ENCODE measurements around the gene SMARCD3. TPM values are rescaled to one million over a fixed set of nuclear protein-coding genes. Genes with fewer than 3 reads are reported as not detected.

The SMARCD3 gene
- total RNA-seq, 4 donors from 2014 or later: 42.2 to 56.7 (median 47.2) TPM

GRCh38 chr7:151256410-151257045 lies 8.0 kb upstream of the SMARCD3 start:
- no peak overlapping the region for H3K27ac ChIP-seq
- intact Hi-C loops (cut with DNase I): no loop called here
- 53% methylated on average over 16 of the region's 16 CpGs for WGBS, 2 donors
- H3K36me3 ChIP-seq: no peaks in the 10 kb centered on the region
- no peak for TF ChIP-seq POLR2A (IDR thresholded peaks at IDR 0.05)
- no peak for TF ChIP-seq CTCF (IDR thresholded peaks at IDR 0.05)
- H3K4me3 ChIP-seq (replicated peaks in 1 of 3): no peak overlapping the region
- no peaks in the 10 kb centered on the region for H3K9me3 ChIP-seq
- DNase-seq: no peak
- peaks cover 4 to 13% of the 10 kb centered on the region in 2 donors for H3K4me1 ChIP-seq
- H3K27me3 ChIP-seq: no peaks in the 10 kb centered on the region

GRCh38 chr7:151255390-151255789 lies 6.9 kb upstream of the SMARCD3 start:
- no peak overlapping the region for H3K4me3 ChIP-seq (replicated peaks in 1 of 3)
- TF ChIP-seq CTCF (IDR thresholded peaks at IDR 0.05) (no peak), POLR2A (IDR thresholded peaks at IDR 0.05) (no peak)
- H3K9me3 ChIP-seq: no peaks in the 10 kb centered on the region
- H3K36me3 ChIP-seq: no peaks in the 10 kb centered on the region
- intact Hi-C loops (cut with DNase I): no loop called here
- H3K4me1 ChIP-seq: peaks cover 13 to 24% of the 10 kb centered on the region in 2 donors
- no peaks in the 10 kb centered on the region for H3K27me3 ChIP-seq
- no peak overlapping the region for H3K27ac ChIP-seq
- no peak for DNase-seq
- 75 to 79% methylated on average over 7 of the region's 7 CpGs for WGBS, 2 donors

- no peak overlapping the region for H3K4me3 ChIP-seq (replicated peaks in 1 of 3)
- H3K36me3 ChIP-seq: no peaks in the 10 kb centered on the region
- WGBS, 2 donors: 86 to 87% methylated on average over 11 of the region's 11 CpGs
- H3K4me1 ChIP-seq: peaks cover 15 to 29% of the 10 kb centered on the region in 2 donors
- no peaks in the 10 kb centered on the region for H3K27me3 ChIP-seq
- intact Hi-C loops (cut with DNase I): no loop called here
- H3K27ac ChIP-seq: no peak overlapping the region
- no peaks in the 10 kb centered on the region for H3K9me3 ChIP-seq
- DNase-seq: no peak
- no peak for TF ChIP-seq CTCF (IDR thresholded peaks at IDR 0.05)
- TF ChIP-seq POLR2A (IDR thresholded peaks at IDR 0.05): no peak
Measured at GRCh38 chr7:151254851-151255250, 6.4 kb upstream of the SMARCD3 start.

- H3K4me3 ChIP-seq (replicated peaks in 1 of 3): no peak overlapping the region
- H3K27me3 ChIP-seq: no peaks in the 10 kb centered on the region
- H3K9me3 ChIP-seq: no peaks in the 10 kb centered on the region
- DNase-seq: no peak
- no peak overlapping the region for H3K27ac ChIP-seq
- no peaks in the 10 kb centered on the region for H3K36me3 ChIP-seq
- WGBS, 2 donors: 75 to 89% methylated on average over 7 of the region's 7 CpGs
- intact Hi-C loops (cut with DNase I): no loop called here
- H3K4me1 ChIP-seq: peaks cover 20 to 35% of the 10 kb centered on the region in 2 donors
- no peak for TF ChIP-seq CTCF (IDR thresholded peaks at IDR 0.05)
- TF ChIP-seq POLR2A (IDR thresholded peaks at IDR 0.05): no peak
Measured at GRCh38 chr7:151254316-151254715, 5.8 kb upstream of the SMARCD3 start.

- no peaks in the 10 kb centered on the region for H3K27me3 ChIP-seq
- 69 to 72% methylated on average over 15 to 17 of the region's 17 CpGs for WGBS, 2 donors
- no peak overlapping the region for H3K27ac ChIP-seq
- TF ChIP-seq POLR2A (IDR thresholded peaks at IDR 0.05): no peak
- TF ChIP-seq CTCF (IDR thresholded peaks at IDR 0.05): no peak
- H3K9me3 ChIP-seq: no peaks in the 10 kb centered on the region
- H3K4me1 ChIP-seq: peaks cover 22 to 38% of the 10 kb centered on the region in 2 donors
- no peaks in the 10 kb centered on the region for H3K36me3 ChIP-seq
- intact Hi-C loops (cut with DNase I): no loop called here
- DNase-seq: no peak
- no peak overlapping the region for H3K4me3 ChIP-seq (replicated peaks in 1 of 3)
Measured at GRCh38 chr7:151252961-151253711, 4.6 kb upstream of the SMARCD3 start.

All from thyroid gland (tissue), 4 donors.